ENCODE data around the gene HS3ST6.

DNA sequence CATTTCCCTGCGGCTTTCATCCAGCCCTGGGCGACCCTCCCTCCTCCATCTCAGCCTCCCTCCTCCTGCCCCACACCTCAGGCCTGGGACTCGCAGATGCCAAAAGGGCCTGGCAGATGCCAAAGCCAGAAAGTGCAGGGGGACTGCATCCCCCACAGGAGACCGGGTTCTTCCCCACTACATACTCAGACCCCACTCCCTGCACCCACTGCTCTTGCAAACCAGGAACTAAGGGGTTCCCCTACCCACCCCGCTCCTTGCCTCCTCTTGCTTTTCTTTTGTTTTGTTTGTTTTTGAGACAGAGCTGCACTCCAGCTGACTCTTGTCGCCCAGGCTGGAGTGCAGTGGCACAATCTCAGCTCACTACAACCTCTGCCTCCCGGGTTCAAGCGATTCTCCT lies 3.2 kb downstream of the HS3ST6 start:
- no peak for TF ChIP-seq POLR2A (IDR thresholded peaks at IDR 0.05)
- TF ChIP-seq, protein P1, sequence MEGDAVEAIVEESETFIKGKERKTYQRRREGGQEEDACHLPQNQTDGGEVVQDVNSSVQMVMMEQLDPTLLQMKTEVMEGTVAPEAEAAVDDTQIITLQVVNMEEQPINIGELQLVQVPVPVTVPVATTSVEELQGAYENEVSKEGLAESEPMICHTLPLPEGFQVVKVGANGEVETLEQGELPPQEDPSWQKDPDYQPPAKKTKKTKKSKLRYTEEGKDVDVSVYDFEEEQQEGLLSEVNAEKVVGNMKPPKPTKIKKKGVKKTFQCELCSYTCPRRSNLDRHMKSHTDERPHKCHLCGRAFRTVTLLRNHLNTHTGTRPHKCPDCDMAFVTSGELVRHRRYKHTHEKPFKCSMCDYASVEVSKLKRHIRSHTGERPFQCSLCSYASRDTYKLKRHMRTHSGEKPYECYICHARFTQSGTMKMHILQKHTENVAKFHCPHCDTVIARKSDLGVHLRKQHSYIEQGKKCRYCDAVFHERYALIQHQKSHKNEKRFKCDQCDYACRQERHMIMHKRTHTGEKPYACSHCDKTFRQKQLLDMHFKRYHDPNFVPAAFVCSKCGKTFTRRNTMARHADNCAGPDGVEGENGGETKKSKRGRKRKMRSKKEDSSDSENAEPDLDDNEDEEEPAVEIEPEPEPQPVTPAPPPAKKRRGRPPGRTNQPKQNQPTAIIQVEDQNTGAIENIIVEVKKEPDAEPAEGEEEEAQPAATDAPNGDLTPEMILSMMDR (IDR thresholded peaks at IDR 0.05) = no peak

All from transverse colon (tissue), 3 donors.